HepG2 (cell line): ENCODE data around the gene RREB1. TPM values are rescaled to one million over a fixed set of nuclear protein-coding genes. Genes with fewer than 3 reads are reported as not detected.

ENCODE experiments used
- ATAC-seq: fragments of 200-7000 bp; cut with Tn5 transposase; 3 replicates; pipeline ENCODE4 v1.9.1; 2020; ENCODE audit warnings: mild to moderate bottlenecking, moderate library complexity
- BruUV-seq: library from RNA; stranded (reverse); fragments of 400-500 nt; replicated peaks from 2 replicates; lab custom pipeline; 2021; lab: Mats Ljungman, UMichigan
- CTCF ChIA-PET: fragments of 300-600 bp; formaldehyde crosslinking; extraction: SDS; loops from one replicate; lab custom pipeline; 2021; ENCODE audit warnings: low total read pairs, inconsistent platforms, low intra/inter-chr PET ratio; lab: Yijun Ruan, JAX
- POLR2A ChIA-PET: fragments of 350-600 bp; sonication (Branson Sonifier 250); formaldehyde crosslinking; loops from one replicate; lab custom pipeline; 2020; ENCODE audit warnings: antibody characterized with exemption, inconsistent platforms; lab: Yijun Ruan, JAX
- DNase-seq: peaks from one replicate; pipeline ENCODE4 v3.0.0-alpha.2; 2015; ENCODE audit warnings: low spot score
- FAIRE-seq: peaks from 3 replicates; lab custom pipeline; 2011; peaks lifted over from hg19 to GRCh38; lab: Jason Lieb, UNC
- H2AFZ ChIP-seq: one replicate; pipeline ENCODE4 v1.6.1; 2011; ENCODE audit warnings: low read length, inconsistent platforms
- H3K27ac ChIP-seq: fragments of 300-600 bp; 3 replicates; pipeline ENCODE4 v1.8.0; 2011; ENCODE audit warnings: mixed run types, mild to moderate bottlenecking, mixed read lengths, low read length, inconsistent platforms; ENCODE audit not compliant: insufficient read depth; ENCODE audit errors: extremely low read length
- H3K27me3 ChIP-seq, 2 experiments: fragments of 200-600 bp in 1 of 2; 2 replicates in 1 of 2; 3 replicates in 1 of 2; pipeline versions ENCODE4 v1.6.0 to v1.8.0; 2011; ENCODE audit warnings: low read length in 2 of 2, mild to moderate bottlenecking in 2 of 2, moderate library complexity in 2 of 2, inconsistent platforms in 1 of 2; ENCODE audit not compliant: insufficient read depth in 2 of 2, control insufficient read depth in 1 of 2
- H3K36me3 ChIP-seq, 2 experiments: fragments of 200-600 bp in 1 of 2; replicated peaks in 1 of 2; 2 replicates in 1 of 2; 3 replicates in 1 of 2; pipeline versions ENCODE4 v1.5.1 to v1.8.0; 2011; ENCODE audit warnings: low read length in 2 of 2, inconsistent platforms in 1 of 2; ENCODE audit not compliant: insufficient read depth in 2 of 2, control insufficient read depth in 1 of 2
- H3K4me1 ChIP-seq: 2 replicates; pipeline ENCODE4 v1.5.1; 2012; ENCODE audit warnings: low read length, inconsistent platforms; ENCODE audit not compliant: insufficient read depth
- H3K4me2 ChIP-seq: 2 replicates; pipeline ENCODE4 v1.6.0; 2011; ENCODE audit warnings: low read depth, low read length, inconsistent platforms
- H3K4me3 ChIP-seq, 3 experiments: fragments of 200-600 bp in 1 of 3; sonication (generic), shearing (Covaris generic) in 1 of 3; replicated peaks in 1 of 3; 2 replicates each; pipeline ENCODE4 v1.5.1; 2011 to 2016; ENCODE audit warnings: low read length in 3 of 3, inconsistent platforms in 2 of 3, low read depth in 2 of 3, mild to moderate bottlenecking in 2 of 3, control low read depth in 1 of 3, mixed read lengths in 1 of 3; ENCODE audit not compliant: insufficient read depth in 1 of 3
- H3K79me2 ChIP-seq: one replicate; pipeline ENCODE4 v1.6.1; 2011; ENCODE audit warnings: low read length, inconsistent platforms; ENCODE audit not compliant: insufficient read depth
- H3K9ac ChIP-seq: 2 replicates; pipeline ENCODE4 v1.6.0; 2011; ENCODE audit warnings: mild to moderate bottlenecking, low read depth, low read length, inconsistent platforms; ENCODE audit not compliant: insufficient read depth
- H3K9me3 ChIP-seq: 2 replicates; pipeline ENCODE4 v1.5.1; 2012; ENCODE audit warnings: mild to moderate bottlenecking, low read length
- H4K20me1 ChIP-seq: 2 replicates; pipeline ENCODE4 v1.6.0; 2011; ENCODE audit warnings: inconsistent platforms, mild to moderate bottlenecking, low read length, moderate library complexity; ENCODE audit not compliant: insufficient read depth
- AKAP8 ChIP-seq: sonication (generic); formaldehyde crosslinking; IDR thresholded peaks from 2 replicates; pipeline ENCODE4 v1.5.1; 2020; ENCODE audit warnings: mild to moderate bottlenecking, missing genetic modification reagents
- BHLHE40 ChIP-seq: IDR thresholded peaks from 2 replicates; pipeline ENCODE4 v1.6.1; 2011; ENCODE audit warnings: low read length, improper control_type of control experiment
- GATAD2A ChIP-seq: IDR thresholded peaks from 2 replicates; pipeline ENCODE4 v1.6.1; 2016
- HNF4A ChIP-seq: sonication (generic); formaldehyde crosslinking; IDR thresholded peaks from 2 replicates; pipeline ENCODE4 v1.4.0; 2020; ENCODE audit warnings: missing genetic modification reagents
- NPAS2 ChIP-seq: sonication (generic); formaldehyde crosslinking; IDR thresholded peaks from 2 replicates; pipeline ENCODE4 v1.8.0; 2022; ENCODE audit warnings: mild to moderate bottlenecking, missing genetic modification reagents, borderline replicate concordance
- RBM39 ChIP-seq: fragments of 200-400 bp; formaldehyde crosslinking; IDR thresholded peaks from one replicate; pipeline ENCODE4 v1.6.1; 2018; ENCODE audit warnings: antibody characterized with exemption, mild to moderate bottlenecking, low read depth, low read length; ENCODE audit not compliant: poor library complexity, severe bottlenecking
- SALL1 ChIP-seq: sonication (generic); formaldehyde crosslinking; IDR thresholded peaks from 2 replicates; pipeline ENCODE4 v1.8.0; 2022; ENCODE audit warnings: mild to moderate bottlenecking, missing genetic modification reagents
- ZMYM4 ChIP-seq: sonication (generic); formaldehyde crosslinking; IDR thresholded peaks from 2 replicates; pipeline ENCODE4 v1.8.1; 2023; ENCODE audit warnings: mild to moderate bottlenecking, missing genetic modification reagents
- ZNF274 ChIP-seq: sonication (generic); formaldehyde crosslinking; IDR thresholded peaks from 2 replicates; pipeline ENCODE4 v1.5.1; 2020; ENCODE audit warnings: mild to moderate bottlenecking, missing genetic modification reagents
- WGBS: methylation state at CpG from one replicate; pipeline ENCODE4 v1.1.6; 2017; ENCODE audit warnings: low lambda C conversion rate; 5-methylcytosine and 5-hydroxymethylcytosine counted together
- in situ Hi-C: cut with HindIII; loops from 2 replicates; pipeline ENCODE4 v1.10.0; 2017; ENCODE audit warnings: low pct_unique_long_range_greater_than_20kb; ENCODE audit not compliant: extremely low pct_ligation_motif_present
- intact Hi-C: fragments of 100-400 bp; cut with micrococcal nuclease; formaldehyde crosslinking; loops from one replicate; pipeline ENCODE4 v1.10.0; 2022; ENCODE audit not compliant: unreplicated experiment
- polyA plus RNA-seq, 8 experiments: library from polyadenylated mRNA; depleted of rRNA in 3 of 8; stranded (reverse) in 7 of 8; unstranded in 1 of 8; fragments of >200 nt; fragmentation: Illumina TruSeq in 4 of 8; extraction: Trizol in 4 of 8; gene quantifications; 2 replicates each; pipeline versions ENCODE4 v1.2.1 to v1.2.3, GENCODE V29; 2011 to 2016; ENCODE audit warnings: low read depth in 4 of 8, missing spikeins in 1 of 8, mixed read lengths in 1 of 8; ENCODE audit not compliant: insufficient read depth in 1 of 8
- total RNA-seq, 5 experiments: library from RNA; depleted of rRNA; stranded (reverse); fragments of >200 nt; fragmentation: Illumina TruSeq; extraction: Trizol; gene quantifications; 2 replicates each; pipeline ENCODE4 v1.2.3, GENCODE V29; 2016; ENCODE audit warnings: low read depth in 1 of 5
- TF ChIP-seq, protein P1 (sequence below): sonication (generic); formaldehyde crosslinking; IDR thresholded peaks from 2 replicates; pipeline ENCODE4 v1.8.1; 2023; ENCODE audit warnings: mild to moderate bottlenecking, missing genetic modification reagents
- TF ChIP-seq, protein P2 (sequence below): sonication (generic); formaldehyde crosslinking; IDR thresholded peaks from 2 replicates; pipeline ENCODE4 v1.8.1; 2023; ENCODE audit warnings: mild to moderate bottlenecking, inconsistent platforms, moderate library complexity, missing genetic modification reagents, borderline replicate concordance
- TF ChIP-seq, protein P3 (sequence below): sonication (generic); formaldehyde crosslinking; IDR thresholded peaks from 2 replicates; pipeline ENCODE4 v1.5.1; 2020; ENCODE audit warnings: mild to moderate bottlenecking, moderate library complexity, missing genetic modification reagents

RREB1 gene
- total and polyA plus RNA-seq, 2 of the 13 experiments (the other 11 are each of a cell fraction or from before 2014, with no cell fraction given) = 6.1 to 23.2 TPM

DNA sequence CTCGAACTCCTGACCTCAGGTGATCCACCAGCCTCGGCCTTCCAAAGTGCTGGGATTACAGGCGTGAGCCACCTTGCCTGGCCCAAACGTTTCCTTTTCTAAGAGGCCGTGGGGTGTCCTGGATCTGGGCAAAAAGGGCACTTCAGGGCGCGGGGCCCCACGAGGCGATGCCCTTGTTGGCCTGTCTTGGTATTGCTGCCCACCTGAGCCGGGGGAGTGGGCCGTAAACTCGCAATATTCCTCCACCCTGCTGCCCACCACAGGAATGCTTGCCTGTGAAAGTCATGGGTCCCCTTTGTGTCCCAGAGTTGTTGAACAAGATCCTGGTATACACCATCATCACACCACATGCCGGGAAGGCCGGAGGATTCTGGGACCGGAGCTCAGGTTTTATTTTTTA is 156.3 kb downstream of the RREB1 start:
- FAIRE-seq (no peak), DNase-seq (no peak), ATAC-seq (no peak)
- H4K20me1 ChIP-seq = no peaks in the 10 kb centered on the region
- peaks cover 55% of the 10 kb centered on the region for H3K4me1 ChIP-seq
- CTCF ChIA-PET = no interaction called here
- in situ Hi-C loops (no loop called here), intact Hi-C loops (no loop called here)
- no peaks in the 10 kb centered on the region; a peak in 1 of 5 replicates for H3K27me3 ChIP-seq
- BruUV-seq = no TSS peak
- TF ChIP-seq AKAP8 (CRISPR knock-in tag) (no peak), RBM39 (no peak)
- TF ChIP-seq, protein P1, sequence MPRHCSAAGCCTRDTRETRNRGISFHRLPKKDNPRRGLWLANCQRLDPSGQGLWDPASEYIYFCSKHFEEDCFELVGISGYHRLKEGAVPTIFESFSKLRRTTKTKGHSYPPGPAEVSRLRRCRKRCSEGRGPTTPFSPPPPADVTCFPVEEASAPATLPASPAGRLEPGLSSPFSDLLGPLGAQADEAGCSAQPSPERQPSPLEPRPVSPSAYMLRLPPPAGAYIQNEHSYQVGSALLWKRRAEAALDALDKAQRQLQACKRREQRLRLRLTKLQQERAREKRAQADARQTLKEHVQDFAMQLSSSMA (CRISPR knock-in tag) = no peak
- no peak overlapping the region for H3K27ac ChIP-seq
- WGBS = 92% methylated on average over 14 of the region's 15 CpGs
- H3K4me2 ChIP-seq = no peak overlapping the region
- POLR2A ChIA-PET = no interaction called here
- H3K9me3 ChIP-seq = no peaks in the 10 kb centered on the region
- H3K36me3 ChIP-seq = no peaks in the 10 kb centered on the region
- no peak overlapping the region for H2AFZ ChIP-seq
- H3K79me2 ChIP-seq = no peaks in the 10 kb centered on the region
- H3K9ac ChIP-seq = no peak overlapping the region
- no peak overlapping the region for H3K4me3 ChIP-seq

DNA sequence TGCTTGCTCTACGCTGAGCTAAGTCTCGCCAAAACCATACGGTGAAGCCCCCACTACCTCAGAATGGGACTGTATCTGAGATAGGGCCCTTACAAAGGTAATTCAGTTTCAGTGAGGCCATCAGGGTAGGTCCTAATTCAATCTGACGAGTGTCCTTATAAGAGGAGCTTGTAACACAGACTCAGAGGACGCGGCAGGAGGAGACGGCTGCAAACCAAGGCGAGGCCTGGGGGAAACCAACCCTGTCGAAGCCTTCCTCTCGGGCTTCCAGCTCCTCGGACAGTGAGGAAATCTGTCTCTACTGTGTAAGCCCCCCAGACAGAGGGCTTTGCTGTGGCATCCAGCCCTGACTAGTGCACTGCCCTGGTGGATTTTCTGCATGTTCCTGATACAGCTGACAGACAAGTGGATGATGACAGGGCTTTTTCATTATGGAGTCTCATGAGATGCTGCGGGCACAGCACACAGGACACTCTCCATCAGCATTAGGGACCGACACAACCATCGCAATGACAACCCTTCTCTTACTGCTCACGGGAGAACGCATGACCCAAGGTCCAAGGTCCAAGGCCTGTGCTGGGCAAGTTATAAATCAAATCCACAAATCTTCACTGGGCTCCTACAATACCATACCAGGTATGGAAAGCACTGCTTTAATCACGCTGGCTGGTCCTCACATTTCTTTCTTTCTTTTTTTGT is 157.1 kb downstream of the RREB1 start:
- intact Hi-C loops (no loop called here), in situ Hi-C loops (no loop called here)
- H3K9ac ChIP-seq = no peak overlapping the region
- H3K27ac ChIP-seq = no peak overlapping the region
- FAIRE-seq = no peak
- H4K20me1 ChIP-seq = no peaks in the 10 kb centered on the region
- no peak for ATAC-seq
- H3K9me3 ChIP-seq = no peaks in the 10 kb centered on the region
- no peak overlapping the region for H2AFZ ChIP-seq
- no peak overlapping the region for H3K4me3 ChIP-seq
- ChIA-PET CTCF (no interaction called here), POLR2A (no interaction called here)
- peak; percentile 54 for DNase-seq
- WGBS = 63% methylated on average over 17 of the region's 17 CpGs
- BruUV-seq = no TSS peak
- no peaks in the 10 kb centered on the region; a peak in 1 of 5 replicates for H3K27me3 ChIP-seq
- no peak overlapping the region; the same call in 1 of the 2 replicates for H3K4me2 ChIP-seq
- H3K36me3 ChIP-seq = no peaks in the 10 kb centered on the region
- peaks cover 53% of the 10 kb centered on the region for H3K4me1 ChIP-seq
- no peaks in the 10 kb centered on the region for H3K79me2 ChIP-seq
- peak; percentile 62 for TF ChIP-seq BHLHE40
- TF ChIP-seq SALL1 (CRISPR knock-in tag) = peak; percentile 48
- TF ChIP-seq, protein P2, sequence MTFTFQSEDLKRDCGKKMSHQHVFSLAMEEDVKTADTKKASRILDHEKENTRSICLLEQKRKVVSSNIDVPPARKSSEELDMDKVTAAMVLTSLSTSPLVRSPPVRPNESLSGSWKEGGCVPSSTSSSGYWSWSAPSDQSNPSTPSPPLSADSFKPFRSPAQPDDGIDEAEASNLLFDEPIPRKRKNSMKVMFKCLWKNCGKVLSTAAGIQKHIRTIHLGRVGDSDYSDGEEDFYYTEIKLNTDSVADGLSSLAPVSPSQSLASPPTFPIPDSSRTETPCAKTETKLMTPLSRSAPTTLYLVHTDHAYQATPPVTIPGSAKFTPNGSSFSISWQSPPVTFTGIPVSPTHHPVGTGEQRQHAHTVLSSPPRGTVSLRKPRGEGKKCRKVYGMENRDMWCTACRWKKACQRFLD (CRISPR knock-in tag) = 0 out of 2 replicates have a peak, but pooled peaks have one; percentile 33
- TF ChIP-seq GATAD2A (CRISPR knock-in tag) = peak; percentile 46; the same call in 1 of the 2 replicates
- TF ChIP-seq ZNF274 (CRISPR knock-in tag) = no peak
- TF ChIP-seq HNF4A (CRISPR knock-in tag) = peak; percentile 84
- 0 out of 2 replicates have a peak, but pooled peaks have one; percentile 22 for TF ChIP-seq ZMYM4 (CRISPR knock-in tag)
- TF ChIP-seq NPAS2 (CRISPR knock-in tag) = no peak
- TF ChIP-seq, protein P3, sequence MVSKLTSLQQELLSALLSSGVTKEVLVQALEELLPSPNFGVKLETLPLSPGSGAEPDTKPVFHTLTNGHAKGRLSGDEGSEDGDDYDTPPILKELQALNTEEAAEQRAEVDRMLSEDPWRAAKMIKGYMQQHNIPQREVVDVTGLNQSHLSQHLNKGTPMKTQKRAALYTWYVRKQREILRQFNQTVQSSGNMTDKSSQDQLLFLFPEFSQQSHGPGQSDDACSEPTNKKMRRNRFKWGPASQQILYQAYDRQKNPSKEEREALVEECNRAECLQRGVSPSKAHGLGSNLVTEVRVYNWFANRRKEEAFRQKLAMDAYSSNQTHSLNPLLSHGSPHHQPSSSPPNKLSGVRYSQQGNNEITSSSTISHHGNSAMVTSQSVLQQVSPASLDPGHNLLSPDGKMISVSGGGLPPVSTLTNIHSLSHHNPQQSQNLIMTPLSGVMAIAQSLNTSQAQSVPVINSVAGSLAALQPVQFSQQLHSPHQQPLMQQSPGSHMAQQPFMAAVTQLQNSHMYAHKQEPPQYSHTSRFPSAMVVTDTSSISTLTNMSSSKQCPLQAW (CRISPR knock-in tag) = 0 out of 2 replicates have a peak, but pooled peaks have one; percentile 42
